IgD-negative memory B cell (primary cell): Measurements from ENCODE around the gene CD40LG. TPM values are rescaled to one million over a fixed set of nuclear protein-coding genes. Genes with fewer than 3 reads are reported as not detected.
A peak's percentile ranks its signal among the peaks of the same experiment; 100 is the strongest.

ENCODE experiments used
- H3K27ac Mint-ChIP-seq, 3 donors: one replicate each; pipeline ENCODE4 v1.8.0; 2020 to 2022; ENCODE audit warnings: mild to moderate bottlenecking in 3 of 3, mixed read lengths in 3 of 3, moderate library complexity in 1 of 3
- H3K27me3 Mint-ChIP-seq: one replicate; pipeline ENCODE4 v1.8.0; 2021; ENCODE audit warnings: mixed read lengths
- H3K36me3 Mint-ChIP-seq: one replicate; pipeline ENCODE4 v1.8.0; 2020; ENCODE audit warnings: mild to moderate bottlenecking, mixed read lengths
- H3K4me1 Mint-ChIP-seq, 3 donors: one replicate each; pipeline ENCODE4 v1.8.0; 2020 to 2022; ENCODE audit warnings: mixed read lengths in 3 of 3, mild to moderate bottlenecking in 1 of 3
- H3K4me3 Mint-ChIP-seq, 4 donors: one replicate each; pipeline ENCODE4 v1.8.0; 2020 to 2022; ENCODE audit warnings: mild to moderate bottlenecking in 4 of 4, mixed read lengths in 4 of 4, moderate library complexity in 3 of 4
- H3K9me3 Mint-ChIP-seq, 3 donors: one replicate each; pipeline ENCODE4 v1.8.0; 2020 to 2021; ENCODE audit warnings: mixed read lengths in 3 of 3, mild to moderate bottlenecking in 1 of 3
- polyA plus RNA-seq: library from polyadenylated mRNA; unstranded; fragments of 300-500 nt; fragmentation: Illumina TruSeq; gene quantifications from one replicate; pipeline ENCODE4 v1.2.3, GENCODE V29; 2021

CD40LG gene
- polyA plus RNA-seq, 1 donor from 2014 or later, result 2.0 TPM

- H3K27me3 Mint-ChIP-seq, result no peaks in the 10 kb centered on the region
- H3K27ac Mint-ChIP-seq, result peak overlapping the region in 2 of 3 donors; percentile 57 to 82
- H3K36me3 Mint-ChIP-seq, result peaks cover 6% of the 10 kb centered on the region
- H3K4me3 Mint-ChIP-seq, result peak overlapping the region in 1 of 4 donors; percentile 38
- H3K9me3 Mint-ChIP-seq, result peaks cover 0 to 1% (median 0%) of the 10 kb centered on the region in 3 donors
- H3K4me1 Mint-ChIP-seq, result peaks cover 2 to 13% (median 5%) of the 10 kb centered on the region in 3 donors
Observed at GRCh38 chrX:136665258-136665900, 17.4 kb downstream of the CD40LG start.

- H3K4me3 Mint-ChIP-seq, result no peak overlapping the region
- H3K27me3 Mint-ChIP-seq, result no peaks in the 10 kb centered on the region
- H3K4me1 Mint-ChIP-seq, result peaks cover 2 to 11% (median 5%) of the 10 kb centered on the region in 3 donors
- H3K27ac Mint-ChIP-seq, result peak overlapping the region in 1 of 3 donors; percentile 82
- peaks cover 0 to 1% (median 0%) of the 10 kb centered on the region in 3 donors for H3K9me3 Mint-ChIP-seq
- H3K36me3 Mint-ChIP-seq, result peaks cover 6% of the 10 kb centered on the region
Observed at GRCh38 chrX:136666088-136666487, 18.1 kb downstream of the CD40LG start.

- H3K36me3 Mint-ChIP-seq, result peaks cover 9% of the 10 kb centered on the region
- peaks cover 0 to 1% (median 0%) of the 10 kb centered on the region in 3 donors for H3K9me3 Mint-ChIP-seq
- peaks cover 2 to 11% (median 5%) of the 10 kb centered on the region in 3 donors for H3K4me1 Mint-ChIP-seq
- H3K4me3 Mint-ChIP-seq, result peak overlapping the region in 1 of 4 donors; percentile 13
- H3K27ac Mint-ChIP-seq, result peak overlapping the region in 1 of 3 donors; percentile 40
- H3K27me3 Mint-ChIP-seq, result no peaks in the 10 kb centered on the region
Observed at GRCh38 chrX:136667446-136668168, 19.6 kb downstream of the CD40LG start.

- H3K4me3 Mint-ChIP-seq, result no peak overlapping the region
- H3K36me3 Mint-ChIP-seq, result peaks cover 9% of the 10 kb centered on the region
- no peaks in the 10 kb centered on the region for H3K27me3 Mint-ChIP-seq
- peak overlapping the region in 2 of 3 donors; percentile 11 to 54 for H3K27ac Mint-ChIP-seq
- peaks cover 7 to 9% (median 9%) of the 10 kb centered on the region in 3 donors for H3K4me1 Mint-ChIP-seq
- H3K9me3 Mint-ChIP-seq, result peaks cover 0 to 1% (median 0%) of the 10 kb centered on the region in 3 donors
Observed at GRCh38 chrX:136671006-136671610, 23.1 kb downstream of the CD40LG start.

DNA sequence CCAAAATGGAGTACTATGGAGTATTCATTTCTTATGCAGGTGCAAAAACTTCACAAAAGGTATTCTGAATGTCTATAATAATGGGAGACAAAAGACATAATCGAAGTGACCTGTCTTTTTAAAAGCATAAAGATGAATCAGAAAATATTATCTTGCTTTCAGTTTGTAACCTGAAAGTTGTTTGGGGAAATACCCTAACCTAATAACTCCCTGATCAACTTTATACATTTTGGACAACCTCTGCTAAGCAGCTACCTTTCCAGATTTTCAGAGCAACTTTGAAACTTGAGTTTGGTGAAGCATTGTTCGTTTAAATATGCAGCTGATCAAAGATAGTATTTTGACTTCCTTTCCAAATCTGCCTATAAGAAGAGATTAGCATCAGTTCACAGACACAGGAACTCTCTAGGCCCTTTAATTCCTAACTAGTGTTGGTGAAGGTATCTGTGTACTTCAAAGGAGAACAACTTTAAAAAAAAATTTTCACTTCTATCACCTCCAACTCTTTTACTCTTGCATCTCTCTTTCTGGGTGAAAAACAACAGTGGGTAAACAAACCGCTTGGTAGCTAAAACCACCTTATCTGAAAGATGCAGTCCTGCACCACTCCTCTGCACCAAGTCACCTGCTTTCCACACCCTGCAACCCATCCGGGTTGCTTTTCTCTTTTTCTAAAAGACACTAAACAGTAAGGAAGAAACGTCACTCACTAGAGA is 26.5 kb downstream of the CD40LG start:
- no peaks in the 10 kb centered on the region for H3K27me3 Mint-ChIP-seq
- H3K4me3 Mint-ChIP-seq, result peak overlapping the region in 2 of 4 donors; percentile 18 to 72
- H3K4me1 Mint-ChIP-seq, result peaks cover 7 to 9% (median 7%) of the 10 kb centered on the region in 3 donors
- H3K27ac Mint-ChIP-seq, result peak overlapping the region in 2 of 3 donors; percentile 59 to 89
- peaks cover 3% of the 10 kb centered on the region for H3K36me3 Mint-ChIP-seq
- no peaks in the 10 kb centered on the region for H3K9me3 Mint-ChIP-seq

DNA sequence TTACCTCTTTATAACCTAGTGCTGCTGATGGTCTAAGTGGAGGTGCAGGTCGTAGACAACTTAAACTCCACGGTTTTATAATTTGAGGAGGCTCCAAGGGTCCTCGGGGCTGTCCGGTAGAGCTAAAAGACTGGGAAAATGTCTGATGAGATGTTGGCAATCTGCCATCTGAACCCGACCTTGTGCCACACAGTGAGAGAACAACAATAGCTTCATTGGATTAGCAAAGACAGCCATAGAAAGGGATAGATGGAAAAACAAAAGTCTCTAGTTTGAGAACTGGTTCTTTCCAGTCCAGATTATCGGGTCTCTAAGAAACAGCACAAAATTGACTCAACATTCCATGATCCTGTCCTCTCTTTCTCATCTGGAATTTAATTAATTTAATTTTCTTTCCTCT is 31.6 kb downstream of the CD40LG start:
- no peaks in the 10 kb centered on the region for H3K27me3 Mint-ChIP-seq
- peaks cover 0 to 5% (median 0%) of the 10 kb centered on the region in 3 donors for H3K4me1 Mint-ChIP-seq
- H3K36me3 Mint-ChIP-seq, result no peaks in the 10 kb centered on the region
- no peak overlapping the region for H3K27ac Mint-ChIP-seq
- no peaks in the 10 kb centered on the region for H3K9me3 Mint-ChIP-seq
- H3K4me3 Mint-ChIP-seq, result no peak overlapping the region

GRCh38 chrX:136684120-136684519 is 36.2 kb downstream of the CD40LG start:
- Mint-ChIP-seq H3K27ac (no peak overlapping the region), H3K27me3 (no peaks in the 10 kb centered on the region), H3K9me3 (no peaks in the 10 kb centered on the region), H3K36me3 (no peaks in the 10 kb centered on the region), H3K4me1 (peaks cover 0 to 2% (median 0%) of the 10 kb centered on the region in 3 donors), H3K4me3 (no peak overlapping the region)

DNA sequence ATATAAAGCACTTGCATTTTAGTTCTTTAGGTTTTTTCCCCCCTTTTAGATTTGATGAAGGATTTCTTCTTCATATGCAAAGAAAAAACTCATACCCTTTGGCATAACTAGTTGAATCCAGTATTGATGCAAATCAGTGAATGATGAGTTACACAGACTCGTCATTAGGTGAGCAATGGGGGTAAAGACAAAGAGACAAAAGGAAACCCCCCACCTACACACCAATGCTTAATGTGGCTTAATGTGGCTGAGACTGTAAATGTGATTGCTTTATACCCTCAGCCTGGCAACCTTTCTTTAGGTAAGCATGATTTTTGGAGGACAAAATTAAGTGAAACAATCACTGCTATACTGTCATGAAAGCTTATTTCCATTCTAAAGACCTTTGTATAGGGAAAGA is 39.5 kb downstream of the CD40LG start:
- Mint-ChIP-seq H3K4me3 (no peak overlapping the region), H3K27ac (no peak overlapping the region)

DNA sequence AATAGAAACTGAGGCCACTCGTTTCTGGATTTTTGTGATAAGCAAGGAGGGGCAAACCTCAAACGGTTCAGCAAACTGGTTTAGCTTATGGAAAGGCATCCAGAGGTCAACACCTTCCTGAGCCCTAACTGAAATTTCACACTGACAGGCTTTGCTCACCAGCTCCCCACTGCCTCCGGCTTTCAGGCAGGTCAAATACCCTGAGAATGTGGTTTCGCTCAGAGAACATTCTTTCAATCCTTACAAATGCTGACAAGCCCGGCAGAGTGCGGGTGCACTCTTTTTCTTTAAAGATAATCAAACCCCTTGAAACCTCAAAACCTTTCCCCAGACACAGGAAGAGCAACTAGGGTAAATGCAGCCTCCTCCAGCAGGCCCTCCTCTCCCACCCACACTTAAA is 41.5 kb downstream of the CD40LG start:
- no peaks in the 10 kb centered on the region for H3K9me3 Mint-ChIP-seq
- no peak overlapping the region for H3K4me3 Mint-ChIP-seq
- H3K4me1 Mint-ChIP-seq, result peaks cover 13 to 15% (median 14%) of the 10 kb centered on the region in 3 donors
- peak overlapping the region in 1 of 3 donors; percentile 19 for H3K27ac Mint-ChIP-seq
- H3K36me3 Mint-ChIP-seq, result no peaks in the 10 kb centered on the region
- H3K27me3 Mint-ChIP-seq, result no peaks in the 10 kb centered on the region

More for the DNA sequence above, 39.5 kb downstream of the CD40LG start:
- Mint-ChIP-seq H3K9me3 (no peaks in the 10 kb centered on the region), H3K27me3 (no peaks in the 10 kb centered on the region), H3K4me1 (peaks cover 10 to 12% (median 11%) of the 10 kb centered on the region in 3 donors), H3K36me3 (no peaks in the 10 kb centered on the region)

DNA sequence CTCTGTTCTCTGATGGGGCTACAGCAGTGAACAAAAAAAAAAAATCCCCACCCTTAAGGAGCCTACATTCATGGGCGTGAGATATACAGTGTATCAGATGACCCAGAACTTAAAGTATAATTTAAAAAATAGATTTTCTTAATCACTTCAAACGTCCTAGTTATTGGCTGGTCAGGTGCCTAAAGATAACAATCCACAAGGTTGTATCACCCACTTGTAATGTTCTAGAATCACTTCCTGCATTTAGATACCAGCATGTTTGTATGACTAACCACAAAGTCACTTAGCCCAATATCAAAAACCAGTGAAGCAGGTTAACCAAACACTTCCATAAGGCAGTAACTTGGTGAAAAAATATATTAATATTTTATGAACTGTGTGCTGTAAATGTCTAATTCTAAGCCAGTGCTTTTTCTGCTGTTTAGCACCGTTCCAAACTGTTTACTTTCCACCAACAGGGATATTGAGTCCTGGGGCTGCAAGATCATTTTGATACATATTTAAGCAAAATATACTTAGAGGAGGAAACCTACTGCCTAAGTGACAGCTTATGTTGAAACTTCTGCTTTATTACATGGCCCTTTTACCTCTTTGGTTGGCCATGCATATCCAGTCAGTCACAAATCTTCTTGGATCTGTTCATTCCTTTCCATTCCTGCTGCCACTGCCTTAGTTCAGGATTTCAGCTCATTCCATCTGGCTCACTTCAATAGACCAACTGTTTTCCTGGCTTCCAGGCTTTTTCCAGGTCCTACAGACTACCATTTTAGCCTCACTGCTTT is 43.3 kb downstream of the CD40LG start:
- H3K4me1 Mint-ChIP-seq, result peaks cover 17 to 22% (median 18%) of the 10 kb centered on the region in 3 donors

GRCh38 chrX:136692271-136692670 is 44.3 kb downstream of the CD40LG start:
- no peaks in the 10 kb centered on the region for H3K9me3 Mint-ChIP-seq
- no peak overlapping the region for H3K4me3 Mint-ChIP-seq
- peaks cover 17 to 22% (median 18%) of the 10 kb centered on the region in 3 donors for H3K4me1 Mint-ChIP-seq
- no peaks in the 10 kb centered on the region for H3K36me3 Mint-ChIP-seq
- no peak overlapping the region for H3K27ac Mint-ChIP-seq
- peaks cover 2% of the 10 kb centered on the region for H3K27me3 Mint-ChIP-seq

More for the DNA sequence above, 43.3 kb downstream of the CD40LG start:
- no peaks in the 10 kb centered on the region for H3K36me3 Mint-ChIP-seq
- peak overlapping the region in 1 of 3 donors; percentile 67 for H3K27ac Mint-ChIP-seq
- H3K4me3 Mint-ChIP-seq, result no peak overlapping the region
- no peaks in the 10 kb centered on the region for H3K9me3 Mint-ChIP-seq
- H3K27me3 Mint-ChIP-seq, result peaks cover 2% of the 10 kb centered on the region

DNA sequence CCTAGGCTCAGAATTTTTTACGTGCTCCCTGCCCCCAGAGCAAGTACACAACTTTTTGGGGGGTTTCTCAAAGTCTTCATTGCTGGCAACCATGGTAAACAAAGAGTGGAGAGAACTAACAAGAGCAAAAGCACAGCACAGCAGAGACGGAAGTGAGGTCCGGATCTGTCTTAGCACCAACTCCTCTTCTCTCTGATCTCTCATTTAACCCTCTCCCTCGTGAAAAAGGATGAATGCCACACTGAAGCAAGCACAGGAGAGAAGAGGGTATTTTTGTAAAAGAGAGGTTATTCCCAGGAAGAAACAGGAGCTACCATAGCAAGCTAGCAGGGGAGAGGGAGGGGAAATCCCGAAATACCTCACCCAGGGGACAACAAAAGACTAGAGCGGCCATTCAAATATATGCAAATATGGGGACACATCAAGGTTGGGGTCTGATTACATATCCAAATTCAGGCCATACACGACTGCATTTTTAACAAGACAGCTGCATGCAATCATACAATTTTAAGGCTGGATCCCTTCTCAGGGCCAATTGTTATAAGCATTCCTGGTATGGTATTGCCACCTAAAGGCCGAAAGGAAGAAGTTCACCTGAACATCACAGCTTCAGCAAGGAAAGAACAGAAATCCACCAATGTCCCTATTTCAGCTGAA is 46.6 kb downstream of the CD40LG start:
- peak overlapping the region; percentile 33 to 70 (median 56) for H3K4me3 Mint-ChIP-seq
- H3K4me1 Mint-ChIP-seq, result peaks cover 15 to 22% (median 18%) of the 10 kb centered on the region in 3 donors
- H3K36me3 Mint-ChIP-seq, result no peaks in the 10 kb centered on the region
- H3K27me3 Mint-ChIP-seq, result peaks cover 2% of the 10 kb centered on the region
- H3K9me3 Mint-ChIP-seq, result peaks cover 0 to 2% (median 0%) of the 10 kb centered on the region in 3 donors
- H3K27ac Mint-ChIP-seq, result peak overlapping the region; percentile 45 to 78 (median 75)

DNA sequence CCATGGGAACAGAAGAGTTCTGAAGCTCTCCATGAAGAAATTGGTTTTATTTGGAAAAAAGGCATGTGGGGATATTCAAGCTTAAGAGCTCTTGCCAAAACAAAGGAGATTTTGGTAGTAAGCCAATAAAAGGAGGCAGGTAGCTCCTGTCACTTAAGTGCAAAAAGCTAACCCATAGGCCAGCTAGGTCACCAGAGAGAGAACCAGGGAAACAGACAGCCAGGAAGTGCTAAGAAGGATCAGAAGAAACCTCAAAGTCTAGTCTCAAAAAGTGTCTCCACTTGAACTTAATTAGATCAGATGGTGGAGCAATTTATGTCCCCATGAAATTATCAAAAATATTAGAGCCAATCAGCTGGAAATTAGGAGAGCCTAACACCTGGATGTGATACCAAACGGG is 49.2 kb downstream of the CD40LG start:
- Mint-ChIP-seq H3K9me3 (peaks cover 0 to 6% (median 2%) of the 10 kb centered on the region in 3 donors), H3K27ac (no peak overlapping the region), H3K36me3 (peaks cover 5% of the 10 kb centered on the region), H3K4me1 (peaks cover 7 to 10% (median 7%) of the 10 kb centered on the region in 3 donors), H3K27me3 (peaks cover 2% of the 10 kb centered on the region), H3K4me3 (no peak overlapping the region)
